22Rv1 (cell line): ENCODE data around the gene ENTPD7.
"Not testable (repeated sequence)": the region's sequence is repeated elsewhere in the genome, so short reads cannot be mapped to it uniquely, and the experiment has no call there.

ENCODE experiments used
- H3K27ac ChIP-seq: fragments of 450-650 bp; 2 replicates; pipeline ENCODE4 v1.5.1; 2017
- CTCF ChIP-seq: fragments of 450-650 bp; IDR thresholded peaks from 2 replicates; pipeline ENCODE4 v1.5.1; 2017; ENCODE audit warnings: mild to moderate bottlenecking
- ZFX ChIP-seq: fragments of 450-650 bp; IDR thresholded peaks from 2 replicates; pipeline ENCODE4 v1.6.1; 2017; ENCODE audit warnings: antibody characterized with exemption, borderline replicate concordance

Gene ENTPD7

GRCh38 chr10:99743841-99744240 is 84.5 kb downstream of the ENTPD7 start:
- TF ChIP-seq ZFX (no peak), CTCF (no peak)
- H3K27ac ChIP-seq = no peak overlapping the region

- not testable (repeated sequence) for H3K27ac ChIP-seq
Observed at GRCh38 chr10:99746166-99746565, 86.9 kb downstream of the ENTPD7 start.

GRCh38 chr10:99748823-99749451 is 89.6 kb downstream of the ENTPD7 start:
- H3K27ac ChIP-seq = no peak overlapping the region
- no peak for TF ChIP-seq CTCF
- TF ChIP-seq ZFX = no peak

GRCh38 chr10:99750641-99751040 is 91.3 kb downstream of the ENTPD7 start:
- H3K27ac ChIP-seq = no peak overlapping the region
- TF ChIP-seq ZFX (no peak), CTCF (no peak)

GRCh38 chr10:99754670-99755069 is 95.4 kb downstream of the ENTPD7 start:
- H3K27ac ChIP-seq = no peak overlapping the region
- TF ChIP-seq CTCF (no peak), ZFX (no peak)
